IMR-90 (cell line): Measurements from ENCODE around the gene ADAMTSL1. TPM values are rescaled to one million over a fixed set of nuclear protein-coding genes. Genes with fewer than 3 reads are reported as not detected.

Source experiments
- ATAC-seq: fragments of 200-7000 bp; cut with Tn5 transposase; 2 replicates; pipeline ENCODE4 v1.9.1; 2020; ENCODE audit warnings: low read depth, mild to moderate bottlenecking, moderate library complexity
- BruUV-seq: library from RNA; stranded (reverse); fragments of 400-500 nt; replicated peaks from 2 replicates; lab custom pipeline; 2021; lab: Mats Ljungman, UMichigan
- CTCF ChIA-PET: fragments of 300-600 bp; formaldehyde crosslinking; extraction: SDS; loops from one replicate; lab custom pipeline; 2021; ENCODE audit warnings: antibody characterized with exemption; lab: Yijun Ruan, JAX
- POLR2A ChIA-PET: fragments of 300-600 bp; sonication (Branson Sonifier 250); formaldehyde crosslinking; loops from one replicate; lab custom pipeline; 2022; ENCODE audit warnings: antibody characterized with exemption; ENCODE audit not compliant: unreplicated experiment; lab: Charles Lee
- DNase-seq: peaks from one replicate; pipeline ENCODE4 v3.0.0; 2013
- H2AFZ ChIP-seq: replicated peaks from 2 replicates; pipeline ENCODE3; 2013; ENCODE audit warnings: low read length, mild to moderate bottlenecking; ENCODE audit not compliant: poor library complexity
- H2AK5ac ChIP-seq: 2 replicates; pipeline ENCODE4 v1.6.1; 2013; ENCODE audit warnings: low read depth, low read length, inconsistent platforms
- H2AK9ac ChIP-seq: replicated peaks from 2 replicates; pipeline ENCODE3; 2013; ENCODE audit warnings: mild to moderate bottlenecking, low read depth, low read length, moderate library complexity; ENCODE audit not compliant: poor library complexity
- H2BK120ac ChIP-seq: 2 replicates; pipeline ENCODE4 v1.6.1; 2013; ENCODE audit warnings: low read depth, low read length, inconsistent platforms
- H2BK15ac ChIP-seq: 3 replicates; pipeline ENCODE4 v1.6.1; 2013; ENCODE audit warnings: low read depth, low read length, inconsistent platforms
- H2BK20ac ChIP-seq: 2 replicates; pipeline ENCODE4 v1.6.1; 2013; ENCODE audit warnings: low read depth, mild to moderate bottlenecking, inconsistent platforms, low read length, moderate library complexity
- H2BK5ac ChIP-seq: 2 replicates; pipeline ENCODE4 v1.6.1; 2013; ENCODE audit warnings: mild to moderate bottlenecking, low read depth, low read length, inconsistent platforms; ENCODE audit not compliant: poor library complexity, severe bottlenecking
- H3K14ac ChIP-seq: replicated peaks from 2 replicates; pipeline ENCODE4 v1.6.1; 2013; ENCODE audit warnings: low read depth, low read length, inconsistent platforms
- H3K18ac ChIP-seq: 2 replicates; pipeline ENCODE4 v1.6.1; 2013; ENCODE audit warnings: low read depth, low read length, control low read depth
- H3K23ac ChIP-seq: 2 replicates; pipeline ENCODE4 v1.6.1; 2013; ENCODE audit warnings: low read depth, low read length, inconsistent platforms
- H3K27ac ChIP-seq: 2 replicates; pipeline ENCODE4 v1.5.1; 2013; ENCODE audit warnings: mild to moderate bottlenecking, control low read depth, low read length; ENCODE audit not compliant: insufficient read depth
- H3K27me3 ChIP-seq: 2 replicates; pipeline ENCODE4 v1.6.1; 2013; ENCODE audit warnings: low read length; ENCODE audit not compliant: control insufficient read depth, insufficient read depth
- H3K36me3 ChIP-seq: 2 replicates; pipeline ENCODE4 v1.6.1; 2013; ENCODE audit warnings: low read length, mixed read lengths; ENCODE audit not compliant: control insufficient read depth, insufficient read depth
- H3K4ac ChIP-seq: 2 replicates; pipeline ENCODE4 v1.6.1; 2013; ENCODE audit warnings: low read depth, low read length, inconsistent platforms
- H3K4me1 ChIP-seq: 2 replicates; pipeline ENCODE4 v1.6.1; 2013; ENCODE audit warnings: low read length, mixed read lengths; ENCODE audit not compliant: control insufficient read depth, insufficient read depth
- H3K4me2 ChIP-seq: 2 replicates; pipeline ENCODE4 v1.6.1; 2013; ENCODE audit warnings: low read depth, mild to moderate bottlenecking, control low read depth, low read length, moderate library complexity
- H3K4me3 ChIP-seq: 2 replicates; pipeline ENCODE4 v1.5.1; 2013; ENCODE audit warnings: low read depth, mild to moderate bottlenecking, control low read depth, low read length, moderate library complexity; ENCODE audit not compliant: insufficient read depth
- H3K56ac ChIP-seq: 2 replicates; pipeline ENCODE4 v1.6.1; 2013; ENCODE audit warnings: low read length, inconsistent platforms; ENCODE audit not compliant: insufficient read depth; ENCODE audit errors: extremely low read depth
- H3K79me1 ChIP-seq, 2 experiments: 2 replicates each; pipeline ENCODE4 v1.6.1; 2013; ENCODE audit warnings: low read length in 2 of 2, inconsistent platforms in 1 of 2, low read depth in 1 of 2
- H3K9ac ChIP-seq: 2 replicates; pipeline ENCODE4 v1.6.1; 2013; ENCODE audit warnings: low read depth, low read length, control low read depth
- H3K9me1 ChIP-seq: 2 replicates; pipeline ENCODE4 v1.6.1; 2013; ENCODE audit warnings: low read length, inconsistent platforms; ENCODE audit not compliant: insufficient read depth
- H3K9me3 ChIP-seq: 2 replicates; pipeline ENCODE4 v1.6.1; 2013; ENCODE audit warnings: low read length; ENCODE audit not compliant: control insufficient read depth, insufficient read depth
- H4K20me1 ChIP-seq: 2 replicates; pipeline ENCODE4 v1.6.1; 2013; ENCODE audit warnings: low read length, inconsistent platforms; ENCODE audit not compliant: insufficient read depth
- H4K5ac ChIP-seq: 2 replicates; pipeline ENCODE4 v1.6.1; 2013; ENCODE audit warnings: mild to moderate bottlenecking, low read depth, low read length, control low read depth
- H4K8ac ChIP-seq, 2 experiments: 2 replicates each; pipeline ENCODE4 v1.6.1; 2013; ENCODE audit warnings: low read depth in 2 of 2, low read length in 2 of 2, control low read depth in 1 of 2, inconsistent platforms in 1 of 2
- H4K91ac ChIP-seq: 2 replicates; pipeline ENCODE4 v1.6.1; 2013; ENCODE audit warnings: low read depth, low read length, inconsistent platforms; ENCODE audit not compliant: insufficient read depth
- CHD1 ChIP-seq: IDR thresholded peaks from 2 replicates; pipeline ENCODE4 v1.6.1; 2012; ENCODE audit warnings: low read depth, low read length, improper control_type of control experiment
- WGBS, 2 experiments: methylation state at CpG; one replicate each; pipeline versions ENCODE4 v1.1.5 to v1.1.7; 2013; ENCODE audit warnings: missing lambda C conversion rate in 2 of 2; ENCODE audit not compliant: insufficient read length in 1 of 2; ENCODE audit errors: extremely low coverage in 2 of 2; 5-methylcytosine and 5-hydroxymethylcytosine counted together
- dilution Hi-C: fragments of 300-500 bp; cut with HindIII; formaldehyde crosslinking; loops from one replicate; pipeline ENCODE4 v1.14.3; 2018; ENCODE audit warnings: low sequenced_read_pairs; ENCODE audit not compliant: unreplicated experiment
- in situ Hi-C: fragments of 300-500 bp; cut with MboI; formaldehyde crosslinking; loops from 3 replicates; pipeline ENCODE4 v1.14.3; 2019; ENCODE audit warnings: low sequenced_read_pairs, inconsistent platforms, mixed read lengths
- intact Hi-C: fragments of 100-400 bp; cut with micrococcal nuclease; formaldehyde crosslinking; loops from 2 replicates; pipeline ENCODE4 v1.10.0; 2022
- microRNA-seq, 2 experiments: library from miRNA; stranded (forward) in 1 of 2; unstranded in 1 of 2; fragments of 10-50 nt in 1 of 2; fragments of <30 nt in 1 of 2; gene quantifications in 1 of 2; microRNA quantifications in 1 of 2; one replicate each; pipeline versions ENCODE3 to v1.1.0; 2013 to 2020; ENCODE audit not compliant: insufficient read depth in 1 of 2, insufficient read length in 1 of 2, unreplicated experiment in 1 of 2
- polyA plus RNA-seq, 3 experiments: library from polyadenylated mRNA; depleted of rRNA; stranded (reverse); fragments of >200 nt; gene quantifications; 2 replicates each; pipeline ENCODE4 v1.2.3, GENCODE V29; 2012; ENCODE audit warnings: low replicate concordance in 1 of 3
- small RNA-seq, 5 experiments: library from RNA; depleted of rRNA; stranded (forward); fragments of <200 nt; gene quantifications; one replicate each; pipeline ENCODE3, GENCODE V24; 2012
- total RNA-seq: library from RNA; depleted of rRNA; stranded (reverse); fragments of >200 nt; gene quantifications from 2 replicates; pipeline ENCODE4 v1.2.3, GENCODE V29; 2012
- TF ChIP-seq, protein P1 (sequence below): fragments of 150-350 bp; IDR thresholded peaks from 2 replicates; pipeline ENCODE4 v1.6.1; 2017; ENCODE audit warnings: mild to moderate bottlenecking, antibody characterized with exemption, low read length, low read depth
- TF ChIP-seq, protein P2 (sequence below): fragments of 150-350 bp; IDR thresholded peaks from 2 replicates; pipeline ENCODE4 v1.6.1; 2016; ENCODE audit warnings: low read depth, mild to moderate bottlenecking, low read length, moderate library complexity, borderline replicate concordance

ADAMTSL1 gene
- total and polyA plus RNA-seq, 2 of the 4 experiments (the other 2 are of a cell fraction) = 38.2 to 62.2 TPM

DNA sequence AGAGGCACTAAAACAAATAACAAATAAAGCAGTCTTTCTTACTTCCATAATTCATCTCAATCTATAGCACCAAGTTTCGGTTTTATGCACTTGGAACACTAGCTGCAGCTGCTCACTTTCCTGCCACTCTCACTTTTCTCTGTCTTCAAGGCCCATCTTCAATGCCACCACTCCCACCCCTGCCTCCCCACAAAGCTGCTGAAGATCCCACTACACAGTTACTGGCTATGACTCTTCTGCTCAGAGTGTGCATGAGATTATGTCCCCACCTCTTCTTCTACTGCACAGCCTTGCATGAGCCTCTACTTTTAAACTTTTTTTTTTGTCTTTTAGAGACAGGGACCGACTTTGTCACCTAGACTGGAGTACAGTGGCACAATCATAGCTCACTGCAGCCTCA lies 481.7 kb downstream of the ADAMTSL1 start:
- Histone ChIP-seq H3K23ac (no peak overlapping the region), H2BK20ac (no peak overlapping the region), H3K4ac (no peak overlapping the region), H3K9me1 (no peaks in the 10 kb centered on the region), H3K36me3 (no peaks in the 10 kb centered on the region), H3K79me1 (no peaks in the 10 kb centered on the region), H2BK15ac (no peak overlapping the region), H2AK9ac (no peak overlapping the region), H2BK5ac (no peak overlapping the region), H3K9ac (no peak overlapping the region), H3K14ac (no peak overlapping the region), H3K27ac (no peak overlapping the region), H4K5ac (no peak overlapping the region), H3K18ac (no peak overlapping the region), H3K4me2 (no peak overlapping the region), H3K9me3 (no peaks in the 10 kb centered on the region), H2BK120ac (no peak overlapping the region), H4K8ac (no peak overlapping the region), H4K91ac (no peak overlapping the region), H3K56ac (no peak overlapping the region), H2AK5ac (no peak overlapping the region), H3K4me3 (no peak overlapping the region), H2AFZ (no peak overlapping the region), H3K27me3 (peaks cover 41% of the 10 kb centered on the region), H3K4me1 (no peaks in the 10 kb centered on the region), H4K20me1 (no peaks in the 10 kb centered on the region)
- dilution Hi-C loops = no loop called here
- ChIA-PET POLR2A (no interaction called here), CTCF (interaction anchor here (0.7 kb wide), 1 partner anchor 1370 kb away, joined by 3 read pairs; no protein-coding TSS in a partner anchor)
- intact Hi-C loops = no loop called here
- 70% methylated on average over 1 of the region's 2 CpGs; no CpG with 5 or more reads in 1 of the 2 experiments for WGBS, 2 experiments
- TF ChIP-seq, protein P1, sequence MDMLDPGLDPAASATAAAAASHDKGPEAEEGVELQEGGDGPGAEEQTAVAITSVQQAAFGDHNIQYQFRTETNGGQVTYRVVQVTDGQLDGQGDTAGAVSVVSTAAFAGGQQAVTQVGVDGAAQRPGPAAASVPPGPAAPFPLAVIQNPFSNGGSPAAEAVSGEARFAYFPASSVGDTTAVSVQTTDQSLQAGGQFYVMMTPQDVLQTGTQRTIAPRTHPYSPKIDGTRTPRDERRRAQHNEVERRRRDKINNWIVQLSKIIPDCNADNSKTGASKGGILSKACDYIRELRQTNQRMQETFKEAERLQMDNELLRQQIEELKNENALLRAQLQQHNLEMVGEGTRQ = no peak
- TF ChIP-seq, protein P2, sequence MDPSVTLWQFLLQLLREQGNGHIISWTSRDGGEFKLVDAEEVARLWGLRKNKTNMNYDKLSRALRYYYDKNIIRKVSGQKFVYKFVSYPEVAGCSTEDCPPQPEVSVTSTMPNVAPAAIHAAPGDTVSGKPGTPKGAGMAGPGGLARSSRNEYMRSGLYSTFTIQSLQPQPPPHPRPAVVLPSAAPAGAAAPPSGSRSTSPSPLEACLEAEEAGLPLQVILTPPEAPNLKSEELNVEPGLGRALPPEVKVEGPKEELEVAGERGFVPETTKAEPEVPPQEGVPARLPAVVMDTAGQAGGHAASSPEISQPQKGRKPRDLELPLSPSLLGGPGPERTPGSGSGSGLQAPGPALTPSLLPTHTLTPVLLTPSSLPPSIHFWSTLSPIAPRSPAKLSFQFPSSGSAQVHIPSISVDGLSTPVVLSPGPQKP = no peak
- TF ChIP-seq CHD1 = no peak
- no peak for ATAC-seq
- BruUV-seq = no TSS peak
- no peak for DNase-seq
- in situ Hi-C loops = no loop called here

Small RNAs within 50 kb of the gene (microRNA-seq; reads per million reads assigned to microRNA genes)
- 0 to 3.1 reads per million in 2 experiments for gene MIR3152

Small RNAs within 50 kb of the gene (small RNA-seq; reads per million reads assigned to genes)
- gene MIR3152 = 0 to 10.8 (median 5.2) reads per million in 5 experiments
